Muscle of back (tissue), 11 donors: ENCODE data around the gene BTNL8. TPM values are rescaled to one million over a fixed set of nuclear protein-coding genes. Genes with fewer than 3 reads are reported as not detected.
"Not testable (repeated sequence)": the region's sequence is repeated elsewhere in the genome, so short reads cannot be mapped to it uniquely, and the experiment has no call there.

Source experiments
- DNase-seq, 3 donors: peaks; one replicate each; pipeline versions ENCODE4 v3.0.0 to v3.0.0-alpha.2; 2013
- polyA plus RNA-seq, 10 donors: library from polyadenylated mRNA; unstranded; fragments of 120-200 nt; gene quantifications; one replicate each; pipeline ENCODE4 v1.2.1, GENCODE V29; 2013; ENCODE audit not compliant: insufficient read length in 10 of 10

BTNL8 gene
- polyA plus RNA-seq, 10 donors, result 0.10 to 0.31 (median 0.16) TPM; not detected in 6

GRCh38 chr5:180874804-180875582 is 24.0 kb upstream of the BTNL8 start:
- no peak for DNase-seq

DNA sequence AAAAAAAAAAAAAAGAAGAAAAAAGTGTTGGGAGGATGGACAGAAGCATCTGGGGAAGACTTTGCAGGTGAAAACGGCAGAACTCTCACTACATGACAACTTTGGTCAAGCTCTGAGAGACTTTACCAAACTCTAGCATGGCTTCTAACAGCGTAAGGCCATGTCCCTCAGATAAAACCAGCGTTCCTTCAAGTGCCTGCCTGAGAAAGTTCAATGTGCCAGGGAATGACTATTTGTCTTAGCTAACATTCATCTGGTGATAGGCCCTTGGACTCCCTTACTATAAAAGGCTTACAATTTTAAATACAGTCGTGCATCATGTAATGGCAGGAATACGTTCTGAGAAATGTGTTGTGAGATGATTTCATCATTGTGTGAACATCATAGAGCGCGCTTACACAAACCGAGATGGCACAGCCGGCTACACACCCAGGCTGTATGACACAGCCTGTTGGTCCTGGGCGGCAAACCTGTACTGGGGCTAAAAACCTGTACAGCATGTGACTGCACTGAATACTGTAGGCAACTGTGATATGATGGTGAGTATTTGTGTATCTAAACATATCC is 23.0 kb upstream of the BTNL8 start:
- no peak for DNase-seq

DNA sequence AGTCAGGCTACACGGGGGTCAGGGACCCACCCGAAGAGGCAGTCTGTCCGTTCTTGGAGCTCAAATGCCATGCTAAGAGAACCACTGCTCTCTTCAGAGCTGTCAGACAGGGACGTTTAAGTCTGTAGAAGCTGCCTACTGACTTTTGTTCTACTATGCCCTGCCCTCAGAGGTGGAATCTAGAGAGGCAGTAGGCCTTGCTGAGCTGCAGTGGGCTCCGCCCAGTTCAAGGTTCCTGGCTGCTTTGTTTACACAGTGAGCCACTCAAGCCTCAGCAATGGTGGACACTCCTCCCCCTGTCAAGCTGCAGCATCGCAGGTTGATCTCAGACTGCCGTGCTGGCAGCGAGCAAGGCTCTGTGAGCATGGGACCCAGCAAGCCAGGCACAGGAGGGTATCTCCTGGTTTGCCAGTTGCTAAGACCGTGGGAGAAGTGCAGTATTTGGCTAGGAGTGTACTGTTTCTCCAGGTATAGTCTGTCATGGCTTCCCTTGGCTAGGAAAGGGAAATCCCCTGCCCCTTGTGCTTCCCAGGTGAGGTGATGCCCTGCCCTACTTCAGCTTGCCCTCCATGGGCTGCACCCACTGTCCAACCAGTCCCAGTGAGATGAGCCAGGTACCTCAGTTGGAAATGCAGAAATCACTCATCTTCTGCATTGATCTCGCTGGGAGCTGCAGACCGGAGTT is 13.0 kb upstream of the BTNL8 start:
- not testable (repeated sequence) for DNase-seq

- DNase-seq, result no peak
Measured at GRCh38 chr5:180889381-180889780, 9.6 kb upstream of the BTNL8 start.

DNA sequence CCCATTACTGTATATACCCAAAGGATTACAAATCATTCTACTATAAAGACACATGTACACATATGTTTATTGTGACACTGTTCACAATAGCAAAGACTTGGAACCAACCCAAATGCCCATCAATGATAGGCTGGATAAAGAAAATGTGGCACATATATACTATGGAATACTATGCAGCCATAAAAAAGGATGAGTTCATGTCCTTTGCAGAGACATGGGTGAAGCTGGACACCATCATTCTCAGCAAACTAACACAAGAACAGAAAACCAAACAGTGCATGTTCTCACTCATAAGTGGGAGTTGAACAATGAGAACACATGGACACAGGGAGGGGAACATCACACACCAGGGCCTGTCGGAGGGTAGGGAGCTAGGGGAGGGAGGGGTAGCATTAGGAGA is 3.6 kb upstream of the BTNL8 start:
- DNase-seq, result not testable (repeated sequence)

GRCh38 chr5:180900178-180900577 is 1.2 kb downstream of the BTNL8 start:
- no peak for DNase-seq

DNA sequence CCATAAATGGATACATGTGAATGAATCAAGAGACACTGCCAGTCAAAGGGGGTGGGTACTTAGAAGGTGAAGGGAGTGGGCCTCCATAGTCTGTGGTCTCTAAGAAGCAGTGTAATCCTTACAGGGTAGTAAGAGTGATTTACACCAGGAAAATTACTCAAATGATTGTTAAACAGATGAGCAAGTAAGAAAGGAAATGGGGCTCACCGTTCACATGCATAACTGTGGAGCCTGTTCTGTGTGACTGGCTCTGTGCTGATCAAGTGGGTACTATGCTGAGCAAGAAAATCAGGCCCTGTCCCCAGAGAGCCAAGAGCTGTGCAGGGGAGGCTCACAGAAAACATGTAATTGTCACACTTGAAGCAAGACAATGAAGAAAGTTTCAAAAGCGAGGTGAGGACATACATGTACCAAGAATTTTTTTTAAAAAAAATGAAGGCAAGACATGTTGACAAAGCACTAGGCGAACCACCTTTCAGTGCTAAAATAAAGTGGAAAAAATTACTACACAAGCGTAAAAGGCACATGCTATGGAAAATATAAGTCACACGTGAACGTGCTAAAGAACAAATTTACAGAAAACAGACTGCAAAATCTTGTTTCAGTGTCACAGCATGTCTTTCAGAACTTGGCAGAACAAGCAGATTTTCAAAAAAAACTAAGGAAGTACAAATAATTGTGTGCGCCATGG is 2.5 kb downstream of the BTNL8 start:
- no peak for DNase-seq

DNA sequence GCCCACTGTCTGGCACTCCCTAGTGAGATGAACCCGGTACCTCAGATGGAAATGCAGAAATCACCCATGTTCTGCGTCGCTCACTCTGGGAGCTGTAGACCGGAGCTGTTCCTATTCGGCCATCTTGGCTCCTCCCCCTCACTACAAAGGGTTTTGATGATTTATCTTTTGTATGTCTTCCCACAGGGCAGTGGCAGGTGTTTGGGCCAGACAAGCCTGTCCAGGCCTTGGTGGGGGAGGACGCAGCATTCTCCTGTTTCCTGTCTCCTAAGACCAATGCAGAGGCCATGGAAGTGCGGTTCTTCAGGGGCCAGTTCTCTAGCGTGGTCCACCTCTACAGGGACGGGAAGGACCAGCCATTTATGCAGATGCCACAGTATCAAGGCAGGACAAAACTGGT is 9.4 kb downstream of the BTNL8 start:
- no peak for DNase-seq

- no peak for DNase-seq
Measured at GRCh38 chr5:180908998-180909731, 10.2 kb downstream of the BTNL8 start.

DNA sequence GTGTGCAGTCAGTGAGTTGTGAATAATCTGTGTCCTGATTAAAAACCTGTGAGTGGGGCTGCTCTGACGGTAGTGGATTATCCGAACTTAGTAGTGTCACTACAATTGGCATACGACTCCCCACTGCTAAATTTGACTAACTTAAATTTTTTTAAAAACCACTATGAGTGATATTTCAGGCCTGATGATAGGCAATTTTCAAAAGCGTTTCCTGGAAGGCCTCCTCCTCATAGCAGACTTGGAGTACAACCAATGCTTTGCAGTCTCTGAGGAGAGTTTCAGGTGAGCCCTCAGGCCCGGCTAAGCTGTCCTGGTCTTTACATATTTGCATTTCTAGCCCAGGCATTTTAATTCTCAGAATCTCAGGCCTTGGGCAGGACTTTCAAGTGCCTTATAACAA is 10.8 kb downstream of the BTNL8 start:
- no peak for DNase-seq

DNA sequence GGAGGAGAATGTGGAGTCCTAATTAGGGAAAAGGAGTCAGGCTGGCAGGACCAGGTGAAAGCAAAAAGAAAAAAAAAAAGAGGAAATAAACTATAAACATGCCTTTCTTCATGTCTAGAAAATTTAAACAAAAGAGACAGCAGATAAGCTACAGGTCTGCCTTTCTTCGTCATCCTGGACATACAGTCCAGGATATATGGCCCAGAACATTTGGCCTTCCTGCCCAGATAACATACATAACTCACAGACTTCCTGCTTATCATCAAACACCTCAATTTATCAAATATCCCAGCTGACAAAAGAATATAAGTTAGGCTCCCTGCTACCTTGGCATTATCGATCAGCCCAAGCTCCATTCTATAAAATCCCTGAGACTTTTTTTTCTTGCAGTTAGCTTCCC is 11.2 kb downstream of the BTNL8 start:
- no peak for DNase-seq

GRCh38 chr5:180910735-180911134 is 11.8 kb downstream of the BTNL8 start:
- DNase-seq, result no peak

DNA sequence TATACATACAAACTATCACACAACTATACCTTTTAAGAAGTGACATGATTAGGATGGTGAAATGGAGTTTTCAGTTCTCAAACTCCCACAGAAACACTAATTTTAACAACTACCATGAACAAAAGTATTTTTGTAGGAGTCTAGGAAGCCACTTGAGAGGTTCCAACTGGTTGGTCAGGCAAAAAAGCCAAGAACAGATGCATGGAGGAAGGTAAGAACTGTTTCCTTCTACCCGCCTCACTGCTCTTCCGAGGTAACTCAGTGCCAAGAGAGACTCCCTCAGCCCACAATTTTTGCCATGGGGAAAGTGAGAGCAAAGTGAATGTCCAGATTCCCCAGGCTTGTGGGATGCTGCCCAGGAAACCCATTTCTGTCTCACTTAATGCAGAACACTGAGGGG is 15.7 kb downstream of the BTNL8 start:
- no peak for DNase-seq

- DNase-seq, result no peak
Measured at GRCh38 chr5:180915924-180916323, 17.0 kb downstream of the BTNL8 start.

GRCh38 chr5:180918380-180918779 is 19.4 kb downstream of the BTNL8 start:
- no peak for DNase-seq

DNA sequence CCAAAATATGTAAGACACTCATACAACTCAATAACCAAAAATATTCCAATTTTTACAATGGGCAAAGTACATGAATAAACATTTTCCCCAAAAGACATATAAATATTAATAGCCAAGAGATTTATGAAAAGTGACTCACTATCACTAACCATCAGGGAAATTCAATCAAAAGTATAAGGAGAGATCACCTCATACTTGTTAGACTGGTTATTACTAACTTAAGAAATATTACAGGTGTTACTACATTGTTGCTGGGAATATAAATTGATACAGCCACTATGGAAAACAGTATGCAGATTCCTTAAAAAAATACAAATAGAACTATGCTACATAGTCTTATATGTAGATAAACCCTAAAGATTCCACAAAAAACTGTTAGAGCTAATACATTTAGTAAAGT is 21.8 kb downstream of the BTNL8 start:
- no peak for DNase-seq

GRCh38 chr5:180922932-180923331 is 24.0 kb downstream of the BTNL8 start:
- DNase-seq, result no peak

DNA sequence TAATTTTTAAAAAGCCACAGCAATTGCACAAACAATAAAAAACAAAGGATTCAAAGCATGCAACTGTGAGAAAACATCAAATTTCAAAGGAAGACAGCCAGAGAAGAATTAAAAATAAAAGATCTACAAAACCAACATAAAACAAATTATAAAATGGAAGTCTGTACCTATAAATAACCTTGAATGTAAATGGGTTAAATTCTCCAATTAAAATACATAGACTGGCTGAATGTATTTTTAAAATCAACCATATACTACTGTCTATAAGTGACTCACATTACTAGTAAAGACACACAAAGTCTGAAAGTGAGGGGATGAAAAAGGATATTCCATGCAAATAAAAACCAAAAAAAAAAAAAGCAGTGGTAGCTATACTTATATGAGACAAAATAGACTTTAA is 33.7 kb downstream of the BTNL8 start:
- no peak for DNase-seq

DNA sequence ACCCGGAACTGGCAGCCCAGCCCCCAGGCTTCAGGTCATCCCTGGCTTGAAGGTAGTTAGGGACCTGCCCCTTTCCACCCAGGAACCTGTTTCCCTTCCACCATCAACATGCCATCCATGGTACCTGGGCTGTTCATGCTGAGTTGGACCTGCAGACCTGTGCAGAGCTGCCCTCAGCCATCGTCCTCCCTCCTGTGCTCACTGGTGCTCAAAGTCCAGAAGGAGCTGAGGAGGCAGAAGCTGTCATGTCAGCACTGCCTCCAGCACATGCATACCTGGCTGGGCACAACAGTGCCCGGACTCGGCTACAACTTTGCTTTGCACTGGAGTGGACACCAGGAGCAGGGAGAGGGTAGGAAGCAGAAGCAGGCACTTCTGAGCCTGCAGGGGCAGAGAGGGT is 36.2 kb downstream of the BTNL8 start:
- DNase-seq, result no peak

- DNase-seq, result no peak
Measured at GRCh38 chr5:180938294-180938693, 39.3 kb downstream of the BTNL8 start.

- no peak for DNase-seq
Measured at GRCh38 chr5:180950291-180950949, 51.5 kb downstream of the BTNL8 start.
